GM19395 (cell line): ENCODE results near the gene KEAP1.

Source experiments
- ATAC-seq: cut with Tn5 transposase; IDR thresholded peaks from one replicate; pipeline ENCODE4 v1.9.1; 2021; ENCODE audit warnings: mild to moderate bottlenecking, moderate library complexity; ENCODE audit not compliant: unreplicated experiment

The KEAP1 gene

GRCh38 chr19:10452726-10453618 lies 50.2 kb downstream of the KEAP1 start:
- ATAC-seq: no peak

GRCh38 chr19:10450853-10451609 lies 52.1 kb downstream of the KEAP1 start:
- ATAC-seq: no peak

GRCh38 chr19:10450191-10450852 lies 52.8 kb downstream of the KEAP1 start:
- no peak for ATAC-seq

- ATAC-seq: no peak
Observed at GRCh38 chr19:10449037-10449436, 54.1 kb downstream of the KEAP1 start.

- ATAC-seq: no peak
Observed at GRCh38 chr19:10442698-10443097, 60.5 kb downstream of the KEAP1 start.

GRCh38 chr19:10439588-10439987 lies 63.6 kb downstream of the KEAP1 start:
- ATAC-seq: no peak
